ENCODE measurements around the gene RHOU. TPM values are rescaled to one million over a fixed set of nuclear protein-coding genes. Genes with fewer than 3 reads are reported as not detected.

Gene RHOU
- total and polyA plus RNA-seq, 2 of the 13 experiments (the other 11 are each of a cell fraction or from before 2014, with no cell fraction given): 11.9 to 18.5 TPM

- TF ChIP-seq DRAP1 (CRISPR knock-in tag; IDR thresholded peaks at IDR 0.05) (0 out of 2 replicates have a peak, but pooled peaks have one; percentile 20), BCLAF1 (IDR thresholded peaks at IDR 0.05) (no peak), AHDC1 (CRISPR knock-in tag; IDR thresholded peaks at IDR 0.05; ENCODE audit: borderline replicate concordance) (no peak), FOXK1 (CRISPR knock-in tag; IDR thresholded peaks at IDR 0.05; ENCODE audit: borderline replicate concordance, low read depth) (no peak), GMEB2 (CRISPR knock-in tag; IDR thresholded peaks at IDR 0.05; ENCODE audit: low read depth) (no peak), DNMT3B (CRISPR knock-in tag; conservative IDR thresholded peaks at IDR 0.05) (no peak), IKZF4 (CRISPR knock-in tag; IDR thresholded peaks at IDR 0.05; ENCODE audit: borderline replicate concordance, low read depth, not compliant biosample characterization) (no peak), SSRP1 (CRISPR knock-in tag; IDR thresholded peaks at IDR 0.05) (no peak), ZGPAT (CRISPR knock-in tag; IDR thresholded peaks at IDR 0.05) (peak; percentile 58), MED8 (CRISPR knock-in tag; IDR thresholded peaks at IDR 0.05; ENCODE audit: insufficient replicate concordance) (no peak), RBAK (CRISPR knock-in tag; IDR thresholded peaks at IDR 0.05) (no peak), HHEX (CRISPR knock-in tag; IDR thresholded peaks at IDR 0.05) (no peak), ZNF180 (CRISPR knock-in tag; IDR thresholded peaks at IDR 0.05; ENCODE audit: borderline replicate concordance, low read depth) (no peak), E2F2 (CRISPR knock-in tag; IDR thresholded peaks at IDR 0.05; ENCODE audit: borderline replicate concordance) (no peak)
These were observed at the start of gene RHOU (continued) for GRCh38 chr1:228734881-228735801.

All from HepG2 (cell line).